ENCODE results near the gene KCNN4. TPM values are rescaled to one million over a fixed set of nuclear protein-coding genes. Genes with fewer than 3 reads are reported as not detected.
"Not testable (repeated sequence)": the region's sequence is repeated elsewhere in the genome, so short reads cannot be mapped to it uniquely, and the experiment has no call there.

Gene KCNN4
- total RNA-seq, 1 donor from 2014 or later, result 0.44 TPM

DNA sequence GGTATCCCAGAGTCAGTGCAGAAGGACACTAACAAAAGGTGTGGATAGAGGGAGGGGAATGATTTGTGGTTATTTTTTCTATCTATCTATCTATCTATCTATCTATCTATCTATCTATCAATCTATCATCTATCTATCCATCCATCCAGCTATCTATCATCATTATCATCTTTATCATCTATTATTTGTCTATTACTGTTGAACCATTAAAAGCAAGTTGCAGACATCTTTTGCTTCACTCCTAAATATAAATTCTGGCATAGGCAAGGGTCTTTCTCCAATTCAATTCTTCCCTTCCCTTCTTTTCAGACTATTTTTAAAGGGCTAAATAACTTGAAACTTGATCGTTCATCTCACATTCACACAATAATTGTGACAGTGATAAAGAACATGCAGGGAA, 31.5 kb upstream of the KCNN4 start:
- Mint-ChIP-seq H3K4me1 (ENCODE audit: low read depth, unreplicated experiment) (no peaks in the 10 kb centered on the region), H3K36me3 (ENCODE audit: unreplicated experiment) (no peaks in the 10 kb centered on the region), H3K9me3 (ENCODE audit: unreplicated experiment) (no peaks in the 10 kb centered on the region), H3K27ac (ENCODE audit: unreplicated experiment) (no peak overlapping the region), H3K27me3 (ENCODE audit: unreplicated experiment) (no peaks in the 10 kb centered on the region), H3K4me3 (ENCODE audit: unreplicated experiment) (no peak overlapping the region)
- no peak for DNase-seq
- no peak for TF ChIP-seq CTCF (IDR thresholded peaks at IDR 0.05; ENCODE audit: partially characterized antibody, unreplicated experiment)

DNA sequence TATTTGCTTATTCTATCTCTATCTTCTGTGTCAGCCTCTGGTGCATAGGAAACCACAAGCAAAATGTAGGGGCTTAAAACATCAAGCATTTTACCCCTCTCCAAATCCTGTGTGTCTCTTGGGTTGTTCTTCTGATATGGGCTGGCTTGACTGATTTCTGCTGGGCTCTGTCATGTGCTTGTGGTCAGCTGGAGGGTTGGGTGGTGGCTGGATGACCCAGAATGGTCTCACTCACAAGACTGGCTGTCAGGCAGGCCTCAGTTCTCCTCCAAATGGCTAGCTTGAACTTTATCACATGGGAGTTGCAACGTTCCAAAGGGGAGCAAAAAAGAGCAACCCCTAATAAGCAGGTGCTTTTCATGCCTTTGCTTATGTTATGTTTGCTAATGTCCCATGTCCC, 31.1 kb upstream of the KCNN4 start:
- Mint-ChIP-seq H3K27me3 (ENCODE audit: unreplicated experiment) (no peaks in the 10 kb centered on the region), H3K27ac (ENCODE audit: unreplicated experiment) (no peak overlapping the region), H3K4me3 (ENCODE audit: unreplicated experiment) (no peak overlapping the region), H3K9me3 (ENCODE audit: unreplicated experiment) (no peaks in the 10 kb centered on the region), H3K36me3 (ENCODE audit: unreplicated experiment) (no peaks in the 10 kb centered on the region), H3K4me1 (ENCODE audit: low read depth, unreplicated experiment) (no peaks in the 10 kb centered on the region)
- no peak for DNase-seq
- TF ChIP-seq CTCF (IDR thresholded peaks at IDR 0.05; ENCODE audit: partially characterized antibody, unreplicated experiment), result no peak

DNA sequence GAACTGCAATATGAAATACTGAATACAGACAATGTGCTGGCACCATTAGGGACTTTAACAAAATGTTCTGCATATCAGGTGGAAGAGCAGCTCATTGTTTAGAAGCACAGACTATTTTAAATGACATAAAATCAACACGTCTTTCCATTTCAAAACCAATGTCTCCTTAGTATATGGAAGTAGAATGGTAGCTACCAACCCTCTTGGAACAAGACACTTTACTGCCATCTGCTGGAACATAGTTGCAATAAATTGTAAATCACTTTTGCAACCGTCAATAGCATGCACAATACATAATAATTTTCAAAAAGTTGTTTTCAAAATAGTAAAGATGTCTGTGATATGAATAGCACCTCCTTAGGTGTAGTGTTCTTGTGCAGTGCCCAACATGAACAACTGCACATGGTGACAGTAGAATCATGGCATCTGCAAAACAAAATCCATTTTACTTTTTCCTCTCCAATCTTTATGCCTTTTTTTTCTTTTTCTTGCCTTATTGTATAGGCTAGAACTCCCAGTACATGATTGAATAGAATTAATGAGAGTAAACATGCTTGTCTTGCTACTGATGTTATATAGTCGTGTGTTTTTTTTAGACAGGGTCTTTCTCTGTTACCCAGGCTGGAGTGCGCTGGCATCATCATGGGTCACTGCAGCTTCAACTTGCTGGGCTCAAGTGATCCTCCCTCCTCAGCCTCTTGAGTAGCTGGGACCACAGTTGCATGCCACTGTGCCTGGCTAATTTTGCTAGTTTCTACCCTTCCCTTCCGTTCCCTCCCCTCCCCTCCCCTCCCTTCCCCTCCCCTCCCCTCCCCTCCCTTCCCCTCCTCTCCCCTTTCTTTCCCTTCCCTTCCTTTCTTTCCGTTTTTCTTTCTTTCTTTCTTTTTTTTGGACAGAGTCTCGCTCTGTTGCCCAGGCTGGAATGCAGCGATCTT, 29.3 kb upstream of the KCNN4 start:
- DNase-seq, result no peak
- H3K27me3 Mint-ChIP-seq (ENCODE audit: unreplicated experiment), result no peaks in the 10 kb centered on the region
- H3K27ac Mint-ChIP-seq (ENCODE audit: unreplicated experiment), result no peak overlapping the region
- no peak overlapping the region for H3K4me3 Mint-ChIP-seq (ENCODE audit: unreplicated experiment)
- peak; percentile 59 for TF ChIP-seq CTCF (IDR thresholded peaks at IDR 0.05; ENCODE audit: partially characterized antibody, unreplicated experiment)
- H3K36me3 Mint-ChIP-seq (ENCODE audit: unreplicated experiment), result no peaks in the 10 kb centered on the region
- H3K4me1 Mint-ChIP-seq (ENCODE audit: low read depth, unreplicated experiment), result no peaks in the 10 kb centered on the region
- H3K9me3 Mint-ChIP-seq (ENCODE audit: unreplicated experiment), result no peaks in the 10 kb centered on the region

DNA sequence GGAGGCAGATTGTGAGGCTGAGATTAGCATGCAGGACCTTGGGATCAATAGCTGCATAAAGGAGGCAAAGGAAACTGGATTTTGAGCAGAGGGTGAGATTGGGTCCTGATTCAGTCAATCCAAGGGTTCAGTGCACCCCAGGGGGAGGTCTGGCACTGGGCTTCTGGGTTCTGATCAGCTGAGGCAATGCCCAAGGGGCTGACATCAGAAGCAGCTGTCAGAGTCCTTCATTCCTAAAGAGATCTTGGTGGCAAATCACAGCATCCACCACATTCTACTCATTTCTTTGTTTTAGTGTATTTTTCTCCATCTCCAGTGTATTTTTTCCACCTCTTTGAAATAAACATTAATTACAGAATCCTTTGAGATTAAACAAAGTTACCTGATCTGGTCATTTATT, 26.9 kb upstream of the KCNN4 start:
- Mint-ChIP-seq H3K36me3 (ENCODE audit: unreplicated experiment) (no peaks in the 10 kb centered on the region), H3K9me3 (ENCODE audit: unreplicated experiment) (no peaks in the 10 kb centered on the region), H3K4me1 (ENCODE audit: low read depth, unreplicated experiment) (no peaks in the 10 kb centered on the region), H3K27ac (ENCODE audit: unreplicated experiment) (no peak overlapping the region), H3K4me3 (ENCODE audit: unreplicated experiment) (no peak overlapping the region), H3K27me3 (ENCODE audit: unreplicated experiment) (no peaks in the 10 kb centered on the region)
- TF ChIP-seq CTCF (IDR thresholded peaks at IDR 0.05; ENCODE audit: partially characterized antibody, unreplicated experiment), result no peak
- no peak for DNase-seq

DNA sequence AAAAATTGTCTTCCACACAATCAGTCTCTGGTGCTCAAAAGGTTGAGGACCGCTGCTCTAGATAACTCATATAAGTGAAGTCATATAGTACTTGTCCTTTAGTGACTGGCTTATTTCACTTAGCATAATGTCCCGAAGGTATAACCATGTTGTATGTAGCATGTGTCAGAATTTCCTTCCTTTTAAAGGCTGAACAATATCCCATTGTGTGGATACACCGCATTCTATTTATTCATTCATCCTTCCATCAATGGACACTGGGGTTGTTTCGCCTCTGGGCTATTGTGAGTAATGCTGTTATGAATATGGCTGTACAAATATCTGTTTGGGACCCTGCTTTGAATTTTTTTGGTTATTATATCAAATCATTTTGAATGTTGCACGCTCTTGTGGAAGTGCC, 26.1 kb upstream of the KCNN4 start:
- TF ChIP-seq CTCF (IDR thresholded peaks at IDR 0.05; ENCODE audit: partially characterized antibody, unreplicated experiment), result no peak
- Mint-ChIP-seq H3K36me3 (ENCODE audit: unreplicated experiment) (no peaks in the 10 kb centered on the region), H3K4me1 (ENCODE audit: low read depth, unreplicated experiment) (no peaks in the 10 kb centered on the region), H3K4me3 (ENCODE audit: unreplicated experiment) (no peak overlapping the region), H3K27ac (ENCODE audit: unreplicated experiment) (no peak overlapping the region), H3K27me3 (ENCODE audit: unreplicated experiment) (peaks cover 2% of the 10 kb centered on the region), H3K9me3 (ENCODE audit: unreplicated experiment) (no peaks in the 10 kb centered on the region)
- no peak for DNase-seq

- H3K27ac Mint-ChIP-seq (ENCODE audit: unreplicated experiment); DNase-seq; H3K36me3 Mint-ChIP-seq (ENCODE audit: unreplicated experiment); H3K27me3 Mint-ChIP-seq (ENCODE audit: unreplicated experiment); H3K4me1 Mint-ChIP-seq (ENCODE audit: low read depth, unreplicated experiment); H3K9me3 Mint-ChIP-seq (ENCODE audit: unreplicated experiment); H3K4me3 Mint-ChIP-seq (ENCODE audit: unreplicated experiment): not testable (repeated sequence)
These were observed 25.6 kb upstream of the KCNN4 start for GRCh38 chr19:43806401-43806800.
